ENCODE measurements around the gene ZNF444. TPM values are rescaled to one million over a fixed set of nuclear protein-coding genes. Genes with fewer than 3 reads are reported as not detected.
"Not testable (repeated sequence)": the region's sequence is repeated elsewhere in the genome, so short reads cannot be mapped to it uniquely, and the experiment has no call there.

The ZNF444 gene
- total and polyA plus RNA-seq, 4 donors: 10.3 to 48.3 (median 24.6) TPM

DNA sequence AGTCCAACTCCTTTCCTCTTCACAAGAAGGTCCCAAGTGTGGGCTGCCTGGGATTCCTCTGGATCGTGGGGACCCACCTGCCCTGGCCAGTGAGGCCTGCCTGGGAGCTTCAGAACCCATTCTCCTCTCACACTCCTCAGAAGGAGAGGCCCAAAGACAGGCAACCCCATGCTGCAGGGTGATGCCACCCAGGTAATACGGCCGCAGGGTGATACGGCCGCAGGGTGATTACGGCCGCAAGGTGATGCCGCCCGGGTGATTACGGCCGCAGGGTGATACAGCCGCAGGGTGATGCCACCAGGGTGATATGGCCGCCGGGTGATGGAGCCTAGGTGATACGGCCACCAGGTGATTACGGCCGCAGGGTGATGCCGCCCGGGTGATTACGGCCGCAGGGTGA, 42.9 kb upstream of the ZNF444 start:
- DNase-seq; H3K27me3 ChIP-seq (ENCODE audit: control insufficient read depth in 1 of 2, insufficient read depth in 2 of 2, low read length in 1 of 2); H3K4me1 ChIP-seq (ENCODE audit: control insufficient read depth in 1 of 2, insufficient read depth in 2 of 2, low read length in 2 of 2); H3K36me3 ChIP-seq (ENCODE audit: control insufficient read depth in 1 of 2, insufficient read depth in 2 of 2, low read length in 1 of 2); ATAC-seq (ENCODE audit: low FRiP score); H3K27ac ChIP-seq (ENCODE audit: low read depth in 1 of 2, low read length in 2 of 2); H3K4me3 ChIP-seq (ENCODE audit: low read length in 2 of 2); H3K9me3 ChIP-seq (ENCODE audit: control insufficient read depth, low read length); intact Hi-C loops (cut with DNase I): not testable (repeated sequence)
- WGBS, 2 donors: 95 to 98% methylated on average over 21 of the region's 21 CpGs

DNA sequence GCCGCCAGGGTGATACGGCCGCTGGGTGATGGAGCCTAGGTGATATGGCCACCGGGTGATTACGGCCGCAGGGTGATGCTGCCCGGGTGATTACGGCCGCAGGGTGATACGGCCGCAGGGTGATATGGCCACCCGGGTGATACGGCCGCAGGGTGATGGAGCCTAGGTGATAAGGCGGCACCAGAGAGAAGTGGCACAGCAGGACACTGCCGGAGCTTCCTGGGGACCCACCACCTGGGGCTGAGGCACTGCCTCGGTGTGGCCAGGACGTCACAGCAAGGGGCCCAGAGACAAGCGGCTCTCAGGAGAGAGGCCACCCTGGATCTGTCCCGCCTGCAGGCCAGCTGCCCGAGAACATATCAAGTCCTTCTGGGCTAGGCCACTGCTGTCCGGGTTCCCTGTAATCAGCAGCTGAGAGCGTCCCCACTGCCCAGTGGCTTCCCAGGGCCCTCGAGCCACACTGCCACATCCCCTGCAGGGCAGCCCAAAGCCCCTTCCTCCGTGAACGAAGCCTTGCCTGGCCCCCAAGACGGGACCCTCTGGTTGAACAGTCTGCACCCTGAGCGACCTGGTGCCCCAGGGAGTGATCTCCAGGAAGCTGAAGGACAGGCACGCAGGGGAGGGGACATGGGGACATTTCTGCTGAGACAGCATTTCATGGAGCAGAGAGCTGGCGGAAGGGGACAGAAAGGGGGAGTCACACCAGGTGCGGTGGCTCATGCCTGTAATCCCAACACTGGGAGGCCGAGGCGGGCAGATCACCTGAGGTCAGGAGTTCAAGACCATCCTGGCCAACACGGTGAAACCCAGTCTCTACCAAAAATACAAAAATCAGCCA, 42.1 kb upstream of the ZNF444 start:
- no peak for DNase-seq
- H3K4me1 ChIP-seq (ENCODE audit: control insufficient read depth in 1 of 2, insufficient read depth in 2 of 2, low read length in 2 of 2): no peaks in the 10 kb centered on the region
- H3K27me3 ChIP-seq (ENCODE audit: control insufficient read depth in 1 of 2, insufficient read depth in 2 of 2, low read length in 1 of 2): no peaks in the 10 kb centered on the region
- ATAC-seq (ENCODE audit: low FRiP score): no peak
- H3K27ac ChIP-seq (ENCODE audit: low read depth in 1 of 2, low read length in 2 of 2): no peak overlapping the region
- H3K36me3 ChIP-seq (ENCODE audit: control insufficient read depth in 1 of 2, insufficient read depth in 2 of 2, low read length in 1 of 2): peaks cover 0 to 1% of the 10 kb centered on the region in 2 donors
- no peaks in the 10 kb centered on the region for H3K9me3 ChIP-seq (ENCODE audit: control insufficient read depth, low read length)
- WGBS, 2 donors: 95% methylated on average over 31 to 34 of the region's 34 CpGs
- intact Hi-C loops (cut with DNase I): no loop called here
- no peak overlapping the region for H3K4me3 ChIP-seq (ENCODE audit: low read length in 2 of 2)

DNA sequence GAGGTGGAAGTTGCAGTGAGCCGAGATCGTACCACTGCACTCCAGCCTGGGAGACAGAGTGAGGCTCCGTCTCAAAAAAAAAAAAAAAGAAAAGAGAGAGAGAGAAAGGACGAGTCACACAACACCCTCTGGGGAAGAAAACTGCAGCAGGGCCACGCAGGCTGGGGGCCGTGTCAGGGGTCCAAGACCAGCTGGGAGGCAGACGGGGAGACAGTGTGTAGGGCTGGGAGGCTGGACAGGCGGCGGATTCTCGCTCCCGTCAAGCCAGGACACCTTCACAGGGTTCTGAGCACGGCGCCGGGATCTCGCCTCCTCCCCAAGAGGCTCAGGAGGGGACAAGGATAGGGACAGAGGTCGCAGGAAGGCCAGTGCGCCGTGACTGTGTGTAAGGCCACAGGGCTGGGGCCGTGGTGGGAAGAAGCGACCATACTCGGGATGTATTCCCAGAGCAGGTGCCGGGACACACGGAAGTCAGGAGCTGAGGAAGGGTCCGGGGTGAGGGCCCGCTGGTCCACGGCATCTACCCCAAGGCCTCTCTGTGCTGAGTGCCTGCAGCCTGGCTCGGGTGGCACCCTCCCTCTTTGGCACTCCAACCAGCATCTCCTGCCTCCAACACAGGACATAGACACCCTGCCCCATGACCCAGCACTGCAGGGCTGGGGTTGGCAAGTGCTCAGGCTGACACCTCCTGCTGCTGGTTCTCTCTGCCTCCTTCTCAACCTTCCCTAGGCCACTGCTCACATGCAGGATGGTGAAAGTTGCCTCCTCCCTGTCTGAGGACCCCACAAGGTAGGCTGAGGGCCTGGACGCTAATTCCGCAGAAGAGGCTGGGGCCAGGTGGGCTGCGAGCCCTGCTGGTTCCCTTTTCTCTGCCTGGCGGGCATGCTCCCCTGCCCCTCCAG, 41.2 kb upstream of the ZNF444 start:
- no peaks in the 10 kb centered on the region for H3K9me3 ChIP-seq (ENCODE audit: control insufficient read depth, low read length)
- no peak overlapping the region for H3K27ac ChIP-seq (ENCODE audit: low read depth in 1 of 2, low read length in 2 of 2)
- no peak for ATAC-seq (ENCODE audit: low FRiP score)
- H3K4me3 ChIP-seq (ENCODE audit: low read length in 2 of 2): no peak overlapping the region
- H3K27me3 ChIP-seq (ENCODE audit: control insufficient read depth in 1 of 2, insufficient read depth in 2 of 2, low read length in 1 of 2): no peaks in the 10 kb centered on the region
- H3K36me3 ChIP-seq (ENCODE audit: control insufficient read depth in 1 of 2, insufficient read depth in 2 of 2, low read length in 1 of 2): peaks cover 0 to 1% of the 10 kb centered on the region in 2 donors
- 94 to 96% methylated on average over 26 to 31 of the region's 31 CpGs for WGBS, 2 donors
- no peaks in the 10 kb centered on the region for H3K4me1 ChIP-seq (ENCODE audit: control insufficient read depth in 1 of 2, insufficient read depth in 2 of 2, low read length in 2 of 2)
- intact Hi-C loops (cut with DNase I): loop anchor here in 1 of 2 donors (10.0 kb wide), 1 partner anchor 215 kb away; the partner anchor contains the start of gene ZSCAN5A
- DNase-seq: no peak

DNA sequence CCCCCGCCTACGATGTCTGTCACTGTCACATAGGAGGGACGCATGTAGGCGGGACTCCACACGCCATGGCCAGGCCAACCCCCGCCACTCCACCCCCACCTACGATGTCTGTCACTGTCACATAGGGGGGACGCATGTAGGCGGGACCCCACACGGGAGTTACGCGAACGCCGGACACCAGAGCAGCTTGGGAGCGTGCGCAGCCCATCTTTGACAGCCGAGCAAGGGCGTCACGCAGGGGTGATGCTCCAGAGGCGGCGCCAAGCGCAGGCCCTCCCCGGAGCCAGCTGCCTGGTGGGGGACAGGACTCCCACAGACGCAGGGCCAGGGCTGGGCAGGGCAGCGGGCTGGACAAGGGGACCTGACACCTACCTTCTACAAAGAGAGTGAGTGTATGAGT, 40.0 kb upstream of the ZNF444 start:
- ATAC-seq (ENCODE audit: low FRiP score): no peak
- no peak overlapping the region for H3K4me3 ChIP-seq (ENCODE audit: low read length in 2 of 2)
- intact Hi-C loops (cut with DNase I): loop anchor here in 1 of 2 donors (10.0 kb wide), 1 partner anchor 214 kb away; the partner anchor contains the start of gene ZSCAN5A
- peaks cover 0 to 1% of the 10 kb centered on the region in 2 donors for H3K36me3 ChIP-seq (ENCODE audit: control insufficient read depth in 1 of 2, insufficient read depth in 2 of 2, low read length in 1 of 2)
- H3K27ac ChIP-seq (ENCODE audit: low read depth in 1 of 2, low read length in 2 of 2): no peak overlapping the region
- no peak for DNase-seq
- H3K9me3 ChIP-seq (ENCODE audit: control insufficient read depth, low read length): no peaks in the 10 kb centered on the region
- no peaks in the 10 kb centered on the region for H3K4me1 ChIP-seq (ENCODE audit: control insufficient read depth in 1 of 2, insufficient read depth in 2 of 2, low read length in 2 of 2)
- H3K27me3 ChIP-seq (ENCODE audit: control insufficient read depth in 1 of 2, insufficient read depth in 2 of 2, low read length in 1 of 2): no peaks in the 10 kb centered on the region
- WGBS, 2 donors: 87 to 89% methylated on average over 25 of the region's 25 CpGs

DNA sequence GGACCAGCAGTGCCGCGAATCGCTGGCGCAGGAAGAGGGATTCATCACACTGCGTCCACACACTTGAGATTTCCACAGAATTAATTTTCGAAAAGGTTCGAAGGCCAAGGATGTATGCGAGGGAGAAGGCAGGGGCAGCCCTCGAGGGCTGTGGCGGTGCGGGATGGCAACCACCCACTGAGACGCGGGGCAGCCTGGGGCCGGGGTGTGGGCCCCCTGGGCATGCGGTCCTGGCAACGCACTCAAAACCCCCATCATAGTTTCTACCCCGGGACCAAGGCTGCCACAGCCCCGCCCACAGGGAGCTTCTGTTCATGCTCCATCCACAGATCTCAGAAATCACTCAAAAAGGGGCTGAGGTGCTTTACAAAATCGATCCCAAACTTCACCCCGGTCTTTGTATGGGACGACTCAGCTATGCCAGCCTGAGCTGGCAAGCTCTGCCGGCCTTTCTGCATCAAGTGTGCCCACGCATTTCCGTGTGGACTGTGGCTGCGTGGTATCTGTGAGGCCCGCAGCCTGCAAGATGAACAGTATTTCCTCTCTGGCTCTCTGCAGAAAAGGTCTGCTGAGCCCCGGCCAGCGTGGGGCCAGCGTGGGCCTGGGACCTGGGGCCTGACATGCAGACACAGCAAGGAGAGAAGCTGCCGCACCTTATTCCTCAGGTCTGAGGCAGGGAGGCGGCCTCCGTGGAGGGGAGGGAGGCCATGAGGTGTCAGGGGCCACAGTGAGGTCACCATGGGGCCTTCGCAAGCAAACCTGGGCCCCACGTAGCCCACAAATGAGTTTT, 39.1 kb upstream of the ZNF444 start:
- DNase-seq (no peak), ATAC-seq (ENCODE audit: low FRiP score) (no peak)
- Histone ChIP-seq H3K4me1 (ENCODE audit: control insufficient read depth in 1 of 2, insufficient read depth in 2 of 2, low read length in 2 of 2) (no peaks in the 10 kb centered on the region), H3K4me3 (ENCODE audit: low read length in 2 of 2) (no peak overlapping the region), H3K27me3 (ENCODE audit: control insufficient read depth in 1 of 2, insufficient read depth in 2 of 2, low read length in 1 of 2) (no peaks in the 10 kb centered on the region), H3K9me3 (ENCODE audit: control insufficient read depth, low read length) (no peaks in the 10 kb centered on the region), H3K36me3 (ENCODE audit: control insufficient read depth in 1 of 2, insufficient read depth in 2 of 2, low read length in 1 of 2) (peaks cover 0 to 1% of the 10 kb centered on the region in 2 donors), H3K27ac (ENCODE audit: low read depth in 1 of 2, low read length in 2 of 2) (no peak overlapping the region)
- WGBS, 2 donors: 85 to 87% methylated on average over 34 of the region's 34 CpGs
- intact Hi-C loops (cut with DNase I): loop anchor here in 1 of 2 donors (10.0 kb wide), 1 partner anchor 213 kb away; the partner anchor contains the start of gene ZSCAN5A

DNA sequence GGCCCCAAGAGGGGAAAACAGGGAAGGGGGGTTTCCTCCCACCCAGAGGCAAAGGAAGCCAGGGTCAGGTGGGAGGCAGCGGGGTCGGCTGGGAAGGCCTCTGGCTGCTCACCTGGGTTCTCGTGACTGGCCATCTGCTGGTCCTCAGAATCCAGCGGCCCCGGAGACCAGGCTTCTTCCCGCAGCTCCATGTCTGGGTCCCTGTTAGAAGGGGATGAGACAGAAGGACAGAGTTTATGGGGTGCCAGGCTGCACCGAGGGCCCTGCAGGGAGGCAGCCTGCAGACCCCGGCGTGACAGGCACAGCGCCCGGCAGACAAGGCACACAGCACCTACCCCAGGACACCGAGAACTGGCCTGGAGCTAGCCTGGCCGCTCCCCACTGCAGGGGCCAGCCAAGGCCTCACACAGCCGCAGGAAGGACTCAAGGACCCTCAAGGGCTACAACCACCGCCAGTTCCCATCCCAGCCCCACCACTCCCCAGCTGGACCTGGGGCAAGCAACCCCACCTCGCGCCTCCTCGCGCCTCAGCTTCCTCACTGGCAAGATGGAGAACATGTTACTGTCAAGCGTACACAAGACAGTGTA, 38.0 kb upstream of the ZNF444 start:
- peaks cover 0 to 1% of the 10 kb centered on the region in 2 donors for H3K36me3 ChIP-seq (ENCODE audit: control insufficient read depth in 1 of 2, insufficient read depth in 2 of 2, low read length in 1 of 2)

DNA sequence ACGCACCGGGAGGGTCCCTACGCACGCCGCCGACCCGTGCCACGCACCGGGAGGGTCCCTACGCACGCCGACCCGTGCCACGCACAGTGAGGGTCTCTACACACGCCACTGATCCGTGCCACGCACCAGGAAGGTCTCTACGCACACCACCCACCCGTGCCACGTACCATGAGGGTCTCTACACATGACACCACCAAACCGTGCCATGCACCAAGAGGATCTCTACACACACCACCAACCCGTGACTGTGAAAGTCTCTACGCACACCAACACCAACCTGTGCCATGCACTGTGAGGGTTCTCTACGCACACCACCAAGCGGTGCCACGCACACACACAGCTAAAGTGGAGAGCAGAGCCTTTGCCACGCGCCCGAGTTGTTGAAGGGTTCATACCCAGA, 36.7 kb upstream of the ZNF444 start:
- H3K4me3 ChIP-seq (ENCODE audit: low read length in 2 of 2): no peak overlapping the region
- WGBS, 2 donors: 97% methylated on average over 24 to 29 of the region's 29 CpGs
- DNase-seq (no peak), ATAC-seq (ENCODE audit: low FRiP score) (no peak)
- H3K27ac ChIP-seq (ENCODE audit: low read depth in 1 of 2, low read length in 2 of 2): no peak overlapping the region
- no peaks in the 10 kb centered on the region for H3K27me3 ChIP-seq (ENCODE audit: control insufficient read depth in 1 of 2, insufficient read depth in 2 of 2, low read length in 1 of 2)
- peaks cover 0 to 1% of the 10 kb centered on the region in 2 donors for H3K36me3 ChIP-seq (ENCODE audit: control insufficient read depth in 1 of 2, insufficient read depth in 2 of 2, low read length in 1 of 2)
- H3K9me3 ChIP-seq (ENCODE audit: control insufficient read depth, low read length): no peaks in the 10 kb centered on the region
- no peaks in the 10 kb centered on the region for H3K4me1 ChIP-seq (ENCODE audit: control insufficient read depth in 1 of 2, insufficient read depth in 2 of 2, low read length in 2 of 2)
- intact Hi-C loops (cut with DNase I): loop anchor here in 1 of 2 donors (10.0 kb wide), 1 partner anchor 210 kb away; the partner anchor contains the start of gene ZSCAN5A

More for the DNA sequence above, 38.0 kb upstream of the ZNF444 start:
- no peaks in the 10 kb centered on the region for H3K9me3 ChIP-seq (ENCODE audit: control insufficient read depth, low read length)
- no peak for ATAC-seq (ENCODE audit: low FRiP score)
- no peaks in the 10 kb centered on the region for H3K27me3 ChIP-seq (ENCODE audit: control insufficient read depth in 1 of 2, insufficient read depth in 2 of 2, low read length in 1 of 2)
- 90 to 92% methylated on average over 19 to 20 of the region's 20 CpGs for WGBS, 2 donors
- no peaks in the 10 kb centered on the region for H3K4me1 ChIP-seq (ENCODE audit: control insufficient read depth in 1 of 2, insufficient read depth in 2 of 2, low read length in 2 of 2)
- no peak overlapping the region for H3K4me3 ChIP-seq (ENCODE audit: low read length in 2 of 2)
- no peak overlapping the region for H3K27ac ChIP-seq (ENCODE audit: low read depth in 1 of 2, low read length in 2 of 2)
- intact Hi-C loops (cut with DNase I): loop anchor here in 1 of 2 donors (10.0 kb wide), 1 partner anchor 212 kb away; the partner anchor contains the start of gene ZSCAN5A
- DNase-seq: no peak
